ENCODE data around the gene MME.

The MME gene

GRCh38 chr3:155047672-155048071, 32.4 kb upstream of the MME start:
- TF ChIP-seq CTCF (conservative IDR thresholded peaks at IDR 0.05; ENCODE audit: low read depth, low read length), result no peak
- no peaks in the 10 kb centered on the region for H4K20me1 ChIP-seq (ENCODE audit: insufficient read depth)
- no peak overlapping the region for H2AFZ ChIP-seq (ENCODE audit: low read depth)
- H3K27me3 ChIP-seq (ENCODE audit: insufficient read depth, low read depth), result no peaks in the 10 kb centered on the region
- no peak overlapping the region for H3K4me2 ChIP-seq
- no peak overlapping the region for H3K27ac ChIP-seq
- H3K79me2 ChIP-seq (ENCODE audit: insufficient read depth, low read depth), result no peaks in the 10 kb centered on the region
- no peaks in the 10 kb centered on the region for H3K4me1 ChIP-seq (ENCODE audit: low read depth, poor library complexity, severe bottlenecking)
- H3K9ac ChIP-seq, result no peak overlapping the region
- no peaks in the 10 kb centered on the region for H3K36me3 ChIP-seq (ENCODE audit: insufficient read depth)
- H3K4me3 ChIP-seq (IDR thresholded peaks at IDR 0.05; ENCODE audit: insufficient read depth, low read depth, low read length), result no peak overlapping the region

GRCh38 chr3:155049959-155050358, 30.2 kb upstream of the MME start:
- H2AFZ ChIP-seq (ENCODE audit: low read depth), result no peak overlapping the region
- no peaks in the 10 kb centered on the region for H4K20me1 ChIP-seq (ENCODE audit: insufficient read depth)
- no peak overlapping the region for H3K4me3 ChIP-seq (IDR thresholded peaks at IDR 0.05; ENCODE audit: insufficient read depth, low read depth, low read length)
- no peak for TF ChIP-seq CTCF (conservative IDR thresholded peaks at IDR 0.05; ENCODE audit: low read depth, low read length)
- H3K79me2 ChIP-seq (ENCODE audit: insufficient read depth, low read depth), result no peaks in the 10 kb centered on the region
- H3K4me1 ChIP-seq (ENCODE audit: low read depth, poor library complexity, severe bottlenecking), result no peaks in the 10 kb centered on the region
- H3K27me3 ChIP-seq (ENCODE audit: insufficient read depth, low read depth), result no peaks in the 10 kb centered on the region
- no peaks in the 10 kb centered on the region for H3K36me3 ChIP-seq (ENCODE audit: insufficient read depth)
- no peak overlapping the region for H3K27ac ChIP-seq
- H3K4me2 ChIP-seq, result no peak overlapping the region
- no peak overlapping the region for H3K9ac ChIP-seq

GRCh38 chr3:155052470-155052869, 27.6 kb upstream of the MME start:
- H3K4me1 ChIP-seq (ENCODE audit: low read depth, poor library complexity, severe bottlenecking), result no peaks in the 10 kb centered on the region
- H3K27me3 ChIP-seq (ENCODE audit: insufficient read depth, low read depth), result no peaks in the 10 kb centered on the region
- no peak overlapping the region for H3K4me2 ChIP-seq
- no peak for TF ChIP-seq CTCF (conservative IDR thresholded peaks at IDR 0.05; ENCODE audit: low read depth, low read length)
- H3K27ac ChIP-seq, result no peak overlapping the region
- H2AFZ ChIP-seq (ENCODE audit: low read depth), result no peak overlapping the region
- no peak overlapping the region for H3K9ac ChIP-seq
- H3K36me3 ChIP-seq (ENCODE audit: insufficient read depth), result no peaks in the 10 kb centered on the region
- H3K4me3 ChIP-seq (IDR thresholded peaks at IDR 0.05; ENCODE audit: insufficient read depth, low read depth, low read length), result no peak overlapping the region
- no peaks in the 10 kb centered on the region for H3K79me2 ChIP-seq (ENCODE audit: insufficient read depth, low read depth)
- H4K20me1 ChIP-seq (ENCODE audit: insufficient read depth), result no peaks in the 10 kb centered on the region

GRCh38 chr3:155053756-155054155, 26.4 kb upstream of the MME start:
- Histone ChIP-seq H3K27ac (no peak overlapping the region), H3K79me2 (ENCODE audit: insufficient read depth, low read depth) (no peaks in the 10 kb centered on the region), H3K4me2 (no peak overlapping the region), H2AFZ (ENCODE audit: low read depth) (no peak overlapping the region), H3K4me3 (IDR thresholded peaks at IDR 0.05; ENCODE audit: insufficient read depth, low read depth, low read length) (no peak overlapping the region), H4K20me1 (ENCODE audit: insufficient read depth) (no peaks in the 10 kb centered on the region), H3K9ac (no peak overlapping the region), H3K27me3 (ENCODE audit: insufficient read depth, low read depth) (no peaks in the 10 kb centered on the region), H3K4me1 (ENCODE audit: low read depth, poor library complexity, severe bottlenecking) (no peaks in the 10 kb centered on the region), H3K36me3 (ENCODE audit: insufficient read depth) (no peaks in the 10 kb centered on the region)
- TF ChIP-seq CTCF (conservative IDR thresholded peaks at IDR 0.05; ENCODE audit: low read depth, low read length), result no peak

- Histone ChIP-seq H3K4me1 (ENCODE audit: low read depth, poor library complexity, severe bottlenecking) (no peaks in the 10 kb centered on the region), H3K4me3 (IDR thresholded peaks at IDR 0.05; ENCODE audit: insufficient read depth, low read depth, low read length) (no peak overlapping the region), H3K9ac (no peak overlapping the region), H2AFZ (ENCODE audit: low read depth) (no peak overlapping the region), H4K20me1 (ENCODE audit: insufficient read depth) (no peaks in the 10 kb centered on the region), H3K4me2 (no peak overlapping the region), H3K79me2 (ENCODE audit: insufficient read depth, low read depth) (no peaks in the 10 kb centered on the region), H3K27ac (no peak overlapping the region), H3K36me3 (ENCODE audit: insufficient read depth) (no peaks in the 10 kb centered on the region), H3K27me3 (ENCODE audit: insufficient read depth, low read depth) (no peaks in the 10 kb centered on the region)
- TF ChIP-seq CTCF (conservative IDR thresholded peaks at IDR 0.05; ENCODE audit: low read depth, low read length), result no peak
Observed at GRCh38 chr3:155064920-155065319, 15.2 kb upstream of the MME start.

Data from KMS-11 (cell line).